HEK293T (cell line): ENCODE data around the gene KIF12.
"Not testable (repeated sequence)": the region's sequence is repeated elsewhere in the genome, so short reads cannot be mapped to it uniquely, and the experiment has no call there.

Source experiments
- CTCF ChIA-PET: fragments of 350-600 bp; formaldehyde crosslinking; extraction: SDS; loops from one replicate; lab custom pipeline; 2021; ENCODE audit warnings: antibody characterized with exemption, inconsistent platforms; lab: Yijun Ruan, JAX
- POLR2A ChIA-PET: fragments of 350-600 bp; formaldehyde crosslinking; extraction: SDS; loops from one replicate; lab custom pipeline; 2020; ENCODE audit warnings: antibody characterized with exemption, inconsistent platforms; lab: Yijun Ruan, JAX
- DNase-seq: peaks from one replicate; pipeline ENCODE4 v3.0.0; 2012; ENCODE audit warnings: mixed read lengths; ENCODE audit errors: extremely low spot score
- ARNT ChIP-seq: fragments of 450-650 bp; IDR thresholded peaks from 2 replicates; pipeline ENCODE4 v1.6.1; 2017; ENCODE audit warnings: mild to moderate bottlenecking
- BHLHE40 ChIP-seq: fragments of 450-650 bp; IDR thresholded peaks from 2 replicates; pipeline ENCODE4 v1.6.1; 2016; ENCODE audit warnings: mild to moderate bottlenecking, moderate library complexity, borderline replicate concordance
- CTBP1 ChIP-seq: fragments of 450-650 bp; IDR thresholded peaks from 2 replicates; pipeline ENCODE4 v1.6.1; 2016; ENCODE audit warnings: borderline replicate concordance
- ELF4 ChIP-seq: fragments of 450-650 bp; IDR thresholded peaks from 2 replicates; pipeline ENCODE4 v1.6.1; 2017; ENCODE audit warnings: antibody characterized with exemption
- FOXA1 ChIP-seq: fragments of 450-650 bp; IDR thresholded peaks from 2 replicates; pipeline ENCODE4 v1.6.1; 2016; ENCODE audit warnings: mild to moderate bottlenecking
- FOXK2 ChIP-seq: fragments of 450-650 bp; IDR thresholded peaks from 2 replicates; pipeline ENCODE4 v1.6.1; 2016; ENCODE audit warnings: mild to moderate bottlenecking
- FOXM1 ChIP-seq: fragments of 450-650 bp; IDR thresholded peaks from 2 replicates; pipeline ENCODE4 v1.6.1; 2017; ENCODE audit warnings: mild to moderate bottlenecking, borderline replicate concordance
- HDGF ChIP-seq: fragments of 450-650 bp; IDR thresholded peaks from 2 replicates; pipeline ENCODE4 v1.6.1; 2017; ENCODE audit warnings: antibody characterized with exemption, borderline replicate concordance
- L3MBTL2 ChIP-seq: fragments of 450-650 bp; conservative IDR thresholded peaks from 2 replicates; pipeline ENCODE4 v1.6.1; 2016; ENCODE audit warnings: mild to moderate bottlenecking
- LEF1 ChIP-seq: fragments of 450-650 bp; IDR thresholded peaks from 2 replicates; pipeline ENCODE4 v1.6.1; 2017; ENCODE audit warnings: mild to moderate bottlenecking, borderline replicate concordance
- NFRKB ChIP-seq: fragments of 450-650 bp; IDR thresholded peaks from 2 replicates; pipeline ENCODE4 v1.6.1; 2016; ENCODE audit warnings: mild to moderate bottlenecking, moderate library complexity
- SP1 ChIP-seq: fragments of 450-650 bp; IDR thresholded peaks from 2 replicates; pipeline ENCODE4 v1.6.1; 2017
- SUZ12 ChIP-seq: fragments of 450-650 bp; IDR thresholded peaks from 2 replicates; pipeline ENCODE4 v1.6.1; 2016; ENCODE audit warnings: mild to moderate bottlenecking
- TARDBP ChIP-seq: fragments of 450-650 bp; IDR thresholded peaks from 2 replicates; pipeline ENCODE4 v1.6.1; 2016
- ZNF384 ChIP-seq: fragments of 450-650 bp; IDR thresholded peaks from 2 replicates; pipeline ENCODE4 v1.6.1; 2016
- TF ChIP-seq, protein P1 (sequence below): fragments of 450-650 bp; IDR thresholded peaks from 2 replicates; pipeline ENCODE4 v1.6.1; 2016

Gene KIF12

DNA sequence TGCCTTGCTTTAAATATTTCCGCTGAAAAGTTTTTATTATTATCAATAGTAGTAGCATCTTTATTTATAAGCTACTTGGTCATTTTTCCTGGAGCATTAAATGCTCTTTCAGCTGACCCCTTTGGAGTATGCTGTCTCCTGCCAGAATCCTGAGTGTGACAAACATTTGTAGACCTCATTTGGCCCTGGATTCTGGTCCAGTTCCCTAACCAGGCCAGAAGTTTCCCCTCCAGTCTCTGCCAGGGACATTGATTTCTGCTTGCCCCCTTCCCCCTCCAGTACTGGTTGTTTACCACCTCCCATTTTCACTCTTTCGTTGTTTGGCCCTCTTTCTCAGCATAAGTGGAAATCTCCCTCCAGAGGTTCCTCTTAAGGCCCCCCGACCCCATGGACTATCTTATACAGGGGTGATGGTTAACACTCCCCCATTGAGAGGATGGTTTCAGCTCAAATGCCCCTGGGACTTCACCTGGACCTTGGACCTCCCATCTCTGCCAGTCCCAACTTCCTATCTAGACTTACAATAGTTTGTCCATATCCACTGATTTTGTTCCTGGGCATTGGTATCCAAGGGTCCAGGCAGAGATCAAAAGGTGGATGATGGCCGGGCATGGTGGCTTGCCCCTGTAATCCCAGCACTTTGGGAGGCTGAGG lies 31.7 kb upstream of the KIF12 start:
- ChIA-PET POLR2A (no interaction called here), CTCF (no interaction called here)
- no peak for DNase-seq
- TF ChIP-seq LEF1 (no peak), ELF4 (no peak), NFRKB (no peak), TARDBP (no peak), SP1 (no peak), SUZ12 (no peak), FOXM1 (no peak), ZNF384 (no peak), L3MBTL2 (no peak), HDGF (no peak), CTBP1 (no peak)
- TF ChIP-seq, protein P1, sequence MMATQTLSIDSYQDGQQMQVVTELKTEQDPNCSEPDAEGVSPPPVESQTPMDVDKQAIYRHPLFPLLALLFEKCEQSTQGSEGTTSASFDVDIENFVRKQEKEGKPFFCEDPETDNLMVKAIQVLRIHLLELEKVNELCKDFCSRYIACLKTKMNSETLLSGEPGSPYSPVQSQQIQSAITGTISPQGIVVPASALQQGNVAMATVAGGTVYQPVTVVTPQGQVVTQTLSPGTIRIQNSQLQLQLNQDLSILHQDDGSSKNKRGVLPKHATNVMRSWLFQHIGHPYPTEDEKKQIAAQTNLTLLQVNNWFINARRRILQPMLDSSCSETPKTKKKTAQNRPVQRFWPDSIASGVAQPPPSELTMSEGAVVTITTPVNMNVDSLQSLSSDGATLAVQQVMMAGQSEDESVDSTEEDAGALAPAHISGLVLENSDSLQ: no peak

DNA sequence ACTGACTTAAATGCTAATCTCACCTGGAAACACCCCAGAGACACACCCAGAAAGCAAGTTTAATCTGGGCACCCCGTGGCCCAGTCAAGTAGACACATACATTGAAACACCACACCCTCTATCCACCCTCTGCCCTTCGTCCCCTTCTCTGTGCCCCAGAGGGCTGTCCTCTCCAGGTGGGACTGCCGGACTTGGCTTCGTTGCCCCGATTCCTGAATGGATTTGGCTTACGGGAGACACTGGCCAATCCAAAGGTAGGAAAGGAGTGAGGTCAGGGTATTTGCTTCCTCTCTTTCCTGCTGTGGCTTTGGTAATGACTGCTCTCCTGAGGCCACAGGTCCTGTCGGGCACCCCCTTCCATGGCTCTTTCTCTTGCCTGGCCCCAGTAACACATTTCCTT lies 31.0 kb upstream of the KIF12 start:
- POLR2A ChIA-PET: no interaction called here
- no peak for DNase-seq
- CTCF ChIA-PET: no interaction called here
- TF ChIP-seq NFRKB (no peak), ZNF384 (no peak), SP1 (no peak), ARNT (no peak), L3MBTL2 (no peak), TARDBP (no peak)
- TF ChIP-seq, protein P1: no peak

DNA sequence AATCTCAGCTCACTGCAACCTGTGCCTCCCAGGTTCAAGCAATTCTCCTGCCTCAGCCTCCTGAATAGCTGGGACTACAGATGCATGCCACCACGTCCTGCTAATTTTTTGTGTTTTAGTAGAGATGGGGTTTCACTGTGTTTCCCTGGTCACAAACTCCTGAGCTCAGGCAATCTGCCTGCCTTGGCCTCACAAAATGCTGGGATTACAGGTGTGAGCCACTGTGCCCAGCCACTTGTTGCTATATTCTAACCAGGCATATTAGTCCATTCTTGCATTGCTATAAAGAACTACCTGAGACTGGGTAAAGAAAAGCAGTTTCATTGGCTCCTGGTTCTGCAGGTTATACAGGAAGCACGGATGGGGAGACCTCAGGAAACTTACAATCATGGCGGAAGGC lies 29.7 kb upstream of the KIF12 start:
- DNase-seq, POLR2A ChIA-PET: not testable (repeated sequence)
- CTCF ChIA-PET: interaction anchor here (0.7 kb wide), 1 partner anchor 12 kb away, joined by 3 read pairs; no protein-coding TSS in a partner anchor

DNA sequence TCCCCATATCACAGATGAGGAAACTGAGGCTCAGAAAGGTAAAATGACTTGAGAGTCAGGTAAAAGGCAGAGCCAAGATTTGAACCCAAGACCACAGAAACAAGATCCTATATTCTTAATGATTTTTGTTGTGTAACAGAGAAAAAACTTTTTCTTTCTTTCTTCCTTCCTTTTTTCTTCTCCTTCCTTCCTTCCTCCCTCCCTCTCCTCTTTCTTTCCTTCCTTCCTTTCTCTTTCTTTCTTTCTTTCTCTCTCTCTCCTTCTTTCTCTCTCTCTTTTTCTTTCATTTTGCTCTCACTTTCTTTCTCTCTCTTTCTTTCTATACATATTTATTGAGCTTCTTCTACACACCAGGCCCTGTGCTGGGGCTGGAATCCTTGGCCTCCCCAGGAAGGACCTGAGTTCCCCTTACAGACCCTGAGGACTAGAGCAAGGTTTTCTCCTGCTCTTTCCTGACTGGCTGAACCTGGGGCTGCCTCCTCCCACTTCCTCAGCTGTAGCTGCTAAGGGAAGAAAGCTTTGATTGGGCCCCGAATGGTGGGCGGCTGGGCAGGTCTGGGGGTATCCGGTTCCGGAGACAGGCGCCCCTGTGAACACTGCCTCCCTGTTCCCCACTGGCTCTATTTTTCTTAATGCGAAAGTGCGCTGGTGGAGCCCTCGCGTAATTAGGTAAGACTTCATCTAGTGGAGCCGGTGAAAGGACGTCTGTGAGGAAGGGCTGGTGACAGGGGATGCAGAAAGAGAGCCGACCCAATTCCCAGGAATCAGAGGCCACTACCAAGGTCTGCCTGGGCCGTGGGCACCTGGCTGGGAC lies 27.4 kb upstream of the KIF12 start:
- no peak for TF ChIP-seq HDGF
- TF ChIP-seq FOXK2: no peak
- TF ChIP-seq BHLHE40: no peak
- no peak for TF ChIP-seq ZNF384
- TF ChIP-seq LEF1: no peak
- no peak for TF ChIP-seq SUZ12
- no peak for TF ChIP-seq ARNT
- CTCF ChIA-PET: interaction anchor here (1.3 kb wide), 1 partner anchor 19 kb away, joined by 5 read pairs; no protein-coding TSS in a partner anchor
- DNase-seq: no peak
- POLR2A ChIA-PET: no interaction called here

- no peak for DNase-seq
- CTCF ChIA-PET: interaction anchor here (0.6 to 1.3 kb wide), 2 partner anchors 18 to 20 kb away, joined by 3 to 5 read pairs; no protein-coding TSS in a partner anchor
- no peak for TF ChIP-seq LEF1
- TF ChIP-seq, protein P1: no peak
- TF ChIP-seq ELF4: no peak
- no peak for TF ChIP-seq FOXA1
- TF ChIP-seq FOXM1: no peak
- TF ChIP-seq FOXK2: no peak
- no peak for TF ChIP-seq NFRKB
- no peak for TF ChIP-seq TARDBP
- no peak for TF ChIP-seq HDGF
- POLR2A ChIA-PET: no interaction called here
Observed at GRCh38 chr9:114125476-114126013, 26.5 kb upstream of the KIF12 start.

DNA sequence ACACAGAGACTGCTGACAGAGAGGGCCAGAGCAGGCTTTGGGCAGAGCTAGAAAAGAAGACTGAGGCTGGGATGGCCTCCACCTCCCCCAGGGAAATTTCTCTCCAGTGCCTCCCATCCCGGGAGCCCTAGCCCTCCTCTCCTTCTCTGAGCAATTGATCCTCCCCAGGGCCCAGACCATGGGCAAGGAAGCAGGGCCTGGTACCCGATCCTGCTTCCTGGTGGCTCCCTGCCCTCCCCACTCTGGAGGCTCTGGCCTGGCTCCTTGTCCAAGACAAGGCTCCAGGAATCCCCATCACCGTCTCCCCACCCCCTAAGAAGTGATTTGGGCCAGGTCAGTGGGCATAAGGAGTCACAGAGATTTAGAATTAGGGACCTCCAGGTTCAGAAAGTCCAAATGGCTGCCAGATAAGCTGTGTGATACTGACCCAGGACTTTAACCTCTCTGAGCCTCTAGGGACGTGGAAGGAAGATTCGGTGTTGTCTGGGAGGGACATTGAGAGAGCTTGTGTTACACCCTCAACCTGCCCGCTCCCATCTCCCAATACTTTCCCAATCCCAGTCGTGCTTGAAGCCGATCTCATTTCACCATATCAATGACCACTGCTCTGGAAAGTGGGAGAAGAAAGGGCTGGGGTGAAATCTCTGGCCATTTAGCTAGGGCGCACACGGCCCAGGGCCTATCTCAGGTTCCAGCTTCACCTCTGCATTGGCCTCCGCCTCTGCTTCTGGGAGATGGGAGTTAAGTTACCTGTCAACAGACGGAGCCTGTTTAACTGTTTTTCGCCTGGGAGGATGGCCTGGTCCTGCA lies 25.8 kb upstream of the KIF12 start:
- TF ChIP-seq ARNT (no peak), HDGF (no peak), LEF1 (no peak), CTBP1 (no peak), FOXA1 (no peak), FOXK2 (no peak), ZNF384 (no peak), BHLHE40 (no peak), ELF4 (no peak), TARDBP (no peak), SP1 (no peak), NFRKB (no peak), L3MBTL2 (no peak), SUZ12 (no peak), FOXM1 (no peak)
- TF ChIP-seq, protein P1: no peak
- DNase-seq: no peak
- POLR2A ChIA-PET: no interaction called here
- CTCF ChIA-PET: interaction anchor here (0.6 to 1.3 kb wide), 2 partner anchors 17 to 20 kb away, joined by 3 to 5 read pairs; no protein-coding TSS in a partner anchor
